SIG-M5 treated with dmso at 0.1 percent for 504 hours (cell line): Measurements from ENCODE around the gene GPR141.

ENCODE experiments used
- DNase-seq: peaks from one replicate; lab custom pipeline; 2025; ENCODE audit not compliant: unreplicated experiment; lab: John Stamatoyannopoulos, UW

GPR141 gene

GRCh38 chr7:37683246-37684120 lies at the start of gene GPR141:
Gene GPR141 (plus strand): TSS chr7:37683766. CDS start chr7:37740394, 56,628 bp downstream.
- peak; percentile 88 for DNase-seq

GRCh38 chr7:37635346-37635745 lies 48.2 kb upstream of the GPR141 start:
- no peak for DNase-seq

- no peak for DNase-seq
These were observed 41.5 kb upstream of the GPR141 start for GRCh38 chr7:37642028-37642540.

- DNase-seq, result no peak
These were observed 39.7 kb upstream of the GPR141 start for GRCh38 chr7:37643876-37644275.

GRCh38 chr7:37645282-37646050 lies 38.1 kb upstream of the GPR141 start:
- DNase-seq, result no peak

GRCh38 chr7:37656913-37657530 lies 26.5 kb upstream of the GPR141 start:
- no peak for DNase-seq

GRCh38 chr7:37657816-37658215 lies 25.8 kb upstream of the GPR141 start:
- DNase-seq, result no peak

GRCh38 chr7:37659971-37660565 lies 23.5 kb upstream of the GPR141 start:
- no peak for DNase-seq

- no peak for DNase-seq
These were observed 23.0 kb upstream of the GPR141 start for GRCh38 chr7:37660614-37661013.

- DNase-seq, result peak; percentile 27
These were observed 19.9 kb upstream of the GPR141 start for GRCh38 chr7:37663693-37664092.

- no peak for DNase-seq
These were observed 18.1 kb upstream of the GPR141 start for GRCh38 chr7:37665352-37666022.

- DNase-seq, result peak; percentile 59
These were observed 17.4 kb upstream of the GPR141 start for GRCh38 chr7:37666026-37666799.

GRCh38 chr7:37669818-37670217 lies 13.7 kb upstream of the GPR141 start:
- no peak for DNase-seq

GRCh38 chr7:37670436-37670835 lies 13.1 kb upstream of the GPR141 start:
- DNase-seq, result no peak

- peak; percentile 32 for DNase-seq
These were observed 11.7 kb upstream of the GPR141 start for GRCh38 chr7:37671876-37672275.

- no peak for DNase-seq
These were observed 10.6 kb upstream of the GPR141 start for GRCh38 chr7:37672926-37673325.

GRCh38 chr7:37673523-37673922 lies 10.0 kb upstream of the GPR141 start:
- no peak for DNase-seq

GRCh38 chr7:37674531-37674930 lies 9.0 kb upstream of the GPR141 start:
- DNase-seq, result peak; percentile 93

GRCh38 chr7:37675749-37676148 lies 7.8 kb upstream of the GPR141 start:
- DNase-seq, result no peak

GRCh38 chr7:37684927-37685326 lies 1.4 kb downstream of the GPR141 start:
- no peak for DNase-seq
